ENCODE data around the gene DAAM1.

DAAM1 gene

DNA sequence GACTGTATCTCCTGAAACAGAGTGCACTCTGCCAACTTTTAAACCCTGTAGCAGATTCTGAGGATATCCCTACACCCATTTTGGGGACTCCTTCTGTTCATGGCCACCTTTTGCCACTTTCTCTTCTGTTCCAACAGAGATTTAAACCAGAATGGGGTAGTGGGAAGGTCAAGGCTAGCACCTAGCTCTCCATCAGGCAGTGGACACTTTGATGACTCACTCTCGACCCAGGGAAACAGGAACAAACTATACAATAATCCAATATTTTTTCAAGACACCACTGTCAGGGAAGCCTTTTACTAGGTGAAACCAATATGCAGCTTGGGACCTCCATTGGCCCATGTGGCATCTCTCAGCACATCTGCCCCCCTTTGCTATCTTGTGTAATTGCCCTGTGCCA, 103.6 kb downstream of the DAAM1 start:
- no peak for DNase-seq (ENCODE audit: low spot score)

DNA sequence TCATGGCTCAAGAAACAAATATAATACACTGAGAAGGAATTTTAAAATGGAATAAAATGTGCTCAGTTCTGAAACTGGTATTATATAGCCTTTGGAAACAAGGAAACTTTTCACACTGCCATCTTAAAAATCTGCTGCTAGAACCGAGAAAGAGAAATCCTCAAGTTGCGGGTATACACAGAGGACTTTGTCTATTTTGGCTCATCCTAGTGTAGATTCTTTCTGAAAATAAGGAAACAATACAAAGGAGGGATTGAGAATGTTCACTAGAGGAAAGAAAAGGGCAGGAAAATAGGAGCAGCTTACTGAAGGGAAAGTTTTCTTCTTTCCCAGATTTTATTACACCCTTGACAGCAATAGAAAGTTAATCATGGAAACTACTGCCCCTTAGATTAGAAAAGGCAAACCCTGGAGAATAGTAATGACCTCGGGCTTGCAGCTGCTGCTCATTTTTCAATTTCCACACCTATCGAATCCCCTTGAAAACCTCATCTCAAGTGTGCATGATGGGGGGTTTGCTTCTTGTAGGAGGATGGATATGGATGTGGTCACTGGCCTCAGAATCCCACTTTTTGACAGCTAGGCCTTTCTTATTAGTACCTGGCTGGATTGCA, 104.6 kb downstream of the DAAM1 start:
- no peak for DNase-seq (ENCODE audit: low spot score)

DNA sequence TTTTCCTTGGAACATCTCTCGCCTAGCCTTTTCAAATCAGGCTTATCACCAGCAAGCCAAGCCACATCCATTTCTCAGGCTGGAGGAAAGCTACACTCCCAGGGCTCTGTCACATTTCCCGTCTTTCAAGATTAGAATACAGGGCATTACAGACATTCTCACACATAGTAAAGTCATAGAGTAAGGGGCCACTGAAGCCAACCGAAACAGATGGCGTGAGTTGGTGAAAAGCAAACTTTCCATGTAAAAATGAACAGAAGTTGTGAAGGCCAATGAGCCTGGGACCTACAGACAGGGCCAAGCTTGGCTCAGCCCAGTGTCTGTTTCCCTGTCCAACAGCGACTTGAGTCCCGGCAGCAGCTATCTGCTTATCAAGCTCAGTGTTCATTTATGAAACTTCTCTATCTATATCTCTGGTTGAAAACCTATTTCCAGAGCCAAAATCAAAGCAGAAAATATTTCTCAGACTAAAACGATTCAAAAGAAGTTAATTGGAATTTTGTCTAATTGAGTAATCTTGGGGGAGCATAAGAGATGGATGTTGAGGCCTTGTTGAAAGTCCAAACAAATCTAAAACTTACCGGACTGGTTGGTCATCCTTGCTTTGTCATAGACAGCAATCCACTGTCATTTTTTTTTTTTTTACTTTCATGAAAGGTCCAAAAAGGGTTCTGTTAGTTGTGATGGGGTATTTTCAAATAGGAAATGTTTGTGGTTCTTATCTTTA, 105.6 kb downstream of the DAAM1 start:
- no peak for DNase-seq (ENCODE audit: low spot score)

DNA sequence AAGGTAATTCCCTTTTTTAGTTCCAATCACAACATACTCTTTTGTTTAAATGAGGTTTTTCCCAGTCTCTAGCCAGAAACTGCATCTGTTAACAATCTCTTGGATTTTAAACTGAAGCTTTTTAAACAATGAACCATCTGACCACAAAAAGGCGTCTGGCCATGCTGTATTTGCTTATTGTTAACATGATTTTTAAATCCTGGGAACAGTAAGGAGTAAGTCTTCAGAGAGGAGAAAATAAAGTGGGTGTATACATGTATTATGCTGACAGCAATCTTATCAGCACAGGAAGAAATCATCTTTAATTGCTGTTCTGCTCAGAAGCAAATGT, 106.2 kb downstream of the DAAM1 start:
- no peak for DNase-seq (ENCODE audit: low spot score)

DNA sequence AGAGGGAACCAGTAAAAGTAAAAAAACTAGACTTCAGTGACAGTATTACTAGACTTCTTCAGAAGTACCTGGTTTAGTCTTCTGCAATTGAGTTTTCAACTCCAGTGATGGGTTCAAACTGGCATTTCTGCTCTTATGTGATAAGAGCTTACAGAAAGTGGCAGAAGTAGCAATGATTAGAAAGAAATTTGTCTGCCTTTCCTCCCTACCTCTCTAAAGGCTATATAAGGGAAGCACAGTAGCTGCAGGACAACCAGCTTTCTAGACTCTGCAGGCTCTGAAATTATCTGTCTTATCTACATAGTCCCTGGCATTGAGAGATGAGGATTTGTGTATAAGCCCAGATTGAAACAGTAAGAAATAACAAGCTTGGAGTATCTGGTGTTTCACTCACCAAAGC, 107.5 kb downstream of the DAAM1 start:
- no peak for DNase-seq (ENCODE audit: low spot score)

DNA sequence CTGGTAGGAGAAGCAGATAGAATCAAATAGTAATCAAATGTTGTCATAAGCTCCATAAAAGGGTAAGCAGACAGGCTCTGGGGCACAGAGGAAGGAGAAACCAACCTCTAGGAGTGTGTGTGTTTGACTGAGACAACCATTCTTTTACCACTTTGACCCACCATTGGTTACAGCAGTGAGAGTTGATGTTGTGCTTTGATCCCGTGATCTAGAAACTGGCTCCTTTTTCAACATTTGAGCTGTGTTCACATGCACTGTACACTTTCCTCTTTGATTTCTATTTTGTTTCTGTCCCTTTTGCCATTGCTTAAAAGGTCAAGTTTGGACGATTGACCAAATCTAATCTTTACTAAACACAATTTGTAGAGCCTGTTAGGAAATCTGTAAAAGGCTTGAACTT, 108.0 kb downstream of the DAAM1 start:
- DNase-seq (ENCODE audit: low spot score): no peak

DNA sequence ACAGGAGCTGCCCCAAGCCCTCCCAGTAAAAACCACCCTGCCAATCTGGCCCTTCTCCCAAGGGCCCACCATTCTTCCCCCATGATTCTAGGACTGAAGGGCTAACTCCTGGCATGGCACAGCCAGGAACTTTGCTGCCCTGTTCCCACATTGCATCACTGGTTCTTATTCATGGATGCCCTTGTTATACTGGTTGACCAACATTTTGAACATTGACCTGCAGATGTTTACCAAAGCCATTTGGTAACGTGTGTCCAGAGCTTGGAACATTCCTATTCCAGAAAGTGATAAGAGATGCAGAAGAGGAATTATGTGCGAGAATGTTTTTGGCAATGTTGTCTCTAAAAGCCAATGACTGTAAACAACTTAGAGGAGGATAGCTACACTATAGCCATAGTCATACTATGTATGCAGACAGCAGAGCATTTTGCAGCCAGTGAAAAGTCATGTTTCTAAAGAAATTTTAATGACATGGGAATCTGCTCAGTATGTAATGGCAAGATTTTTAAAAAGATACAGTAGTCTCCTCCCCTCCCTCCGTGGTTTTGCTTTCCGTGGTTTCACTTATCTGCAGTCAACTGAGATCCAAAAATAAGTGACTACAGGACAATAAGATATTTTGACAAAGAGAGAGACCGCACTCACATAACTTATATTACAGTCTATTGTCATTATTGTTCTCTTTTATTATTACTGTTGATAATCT, 108.8 kb downstream of the DAAM1 start:
- no peak for DNase-seq (ENCODE audit: low spot score)

DNA sequence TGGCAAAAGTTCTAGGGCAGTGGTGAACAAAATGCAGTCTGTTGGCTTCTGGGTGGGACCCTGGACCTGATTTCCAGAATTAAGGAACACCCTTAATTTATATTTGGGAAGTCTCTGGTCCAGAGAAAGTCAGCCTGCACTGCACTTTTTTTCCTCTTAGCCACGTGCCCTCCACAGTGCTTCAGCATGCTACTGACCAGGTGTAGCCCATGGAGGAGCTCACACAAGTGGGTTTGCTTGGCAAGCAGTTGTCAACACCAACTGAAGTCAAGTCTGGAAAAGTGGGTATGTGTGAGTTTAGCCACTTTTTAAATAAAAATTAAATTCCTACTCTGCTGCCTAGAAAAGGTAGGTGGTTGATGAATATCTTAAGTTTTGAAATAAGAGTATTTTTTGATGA, 111.3 kb downstream of the DAAM1 start:
- DNase-seq (ENCODE audit: low spot score): no peak

DNA sequence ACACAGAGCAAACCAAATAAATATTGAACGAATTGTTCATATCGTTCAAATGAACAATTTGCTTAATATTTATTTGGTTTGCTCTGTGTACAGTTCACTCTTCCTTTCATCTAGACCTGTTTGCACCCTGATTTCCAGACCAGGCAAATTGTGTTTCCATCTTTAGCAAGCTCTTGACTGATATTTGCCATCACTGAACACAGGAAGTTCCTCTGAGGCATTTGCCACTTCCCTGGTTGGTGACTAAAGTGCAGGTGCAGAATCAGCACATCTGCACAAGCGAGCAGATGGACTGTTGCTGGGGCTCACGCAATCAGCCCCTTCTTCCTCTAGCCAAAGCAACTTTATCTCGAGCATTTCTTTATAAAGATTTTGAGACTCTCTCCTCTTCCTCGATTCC, 112.9 kb downstream of the DAAM1 start:
- DNase-seq (ENCODE audit: low spot score): no peak

DNA sequence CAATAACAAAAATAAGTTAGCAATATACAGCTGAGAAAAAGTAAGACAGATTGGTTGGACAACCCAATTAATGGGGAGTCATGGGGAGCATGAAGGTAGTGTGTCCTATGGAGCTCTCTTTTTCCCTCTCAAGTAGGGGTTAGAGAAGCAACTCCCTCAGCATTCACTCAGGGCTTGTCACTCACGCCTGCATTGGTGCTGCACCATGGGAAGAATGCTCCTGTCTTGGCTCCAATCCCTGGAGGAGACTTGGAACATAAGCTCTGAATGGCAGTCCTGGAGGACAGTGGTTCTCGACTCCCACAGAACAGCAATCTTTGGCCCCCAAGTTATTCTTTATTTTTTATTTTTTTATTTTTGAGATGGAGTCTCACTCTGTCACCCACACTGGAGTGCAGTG, 113.8 kb downstream of the DAAM1 start:
- no peak for DNase-seq (ENCODE audit: low spot score)

DNA sequence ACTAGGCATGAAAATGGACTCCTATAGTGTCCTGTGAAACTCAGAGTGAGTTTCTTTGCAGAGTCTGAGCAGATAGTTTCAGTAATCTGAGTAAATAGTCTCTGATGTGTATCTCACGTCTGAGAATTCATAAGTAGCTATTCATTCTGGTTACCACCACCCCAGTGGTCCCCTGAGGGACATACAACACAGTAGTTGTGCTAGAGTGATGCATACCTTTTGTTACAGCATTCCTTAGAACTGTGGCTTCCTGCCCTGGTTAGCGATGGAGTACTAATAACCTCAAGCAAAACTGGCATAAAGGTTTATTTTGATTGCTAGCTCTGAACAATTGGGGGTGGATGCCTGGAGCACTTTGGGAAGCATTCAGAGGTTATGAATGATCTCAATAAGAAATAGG, 114.7 kb downstream of the DAAM1 start:
- DNase-seq (ENCODE audit: low spot score): no peak

DNA sequence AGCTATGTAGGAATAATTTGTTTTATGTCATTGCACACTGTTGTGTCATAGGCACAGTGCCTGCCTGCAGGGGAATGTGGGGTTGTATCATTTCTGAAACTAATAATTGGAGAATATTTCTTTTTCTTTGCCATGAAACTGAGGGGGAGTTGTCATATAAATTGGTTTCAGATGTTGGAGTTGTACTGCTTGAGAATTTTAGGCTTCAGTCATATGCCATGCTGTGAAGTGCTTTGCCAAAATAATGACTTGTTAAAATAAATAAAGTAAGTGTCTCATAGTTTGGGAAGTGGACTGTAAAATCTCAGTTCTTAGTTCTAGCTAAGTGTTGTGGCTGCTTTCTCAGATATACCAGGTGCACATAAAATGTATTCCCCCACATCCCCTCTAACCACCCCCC, 116.8 kb downstream of the DAAM1 start:
- no peak for DNase-seq (ENCODE audit: low spot score)

DNA sequence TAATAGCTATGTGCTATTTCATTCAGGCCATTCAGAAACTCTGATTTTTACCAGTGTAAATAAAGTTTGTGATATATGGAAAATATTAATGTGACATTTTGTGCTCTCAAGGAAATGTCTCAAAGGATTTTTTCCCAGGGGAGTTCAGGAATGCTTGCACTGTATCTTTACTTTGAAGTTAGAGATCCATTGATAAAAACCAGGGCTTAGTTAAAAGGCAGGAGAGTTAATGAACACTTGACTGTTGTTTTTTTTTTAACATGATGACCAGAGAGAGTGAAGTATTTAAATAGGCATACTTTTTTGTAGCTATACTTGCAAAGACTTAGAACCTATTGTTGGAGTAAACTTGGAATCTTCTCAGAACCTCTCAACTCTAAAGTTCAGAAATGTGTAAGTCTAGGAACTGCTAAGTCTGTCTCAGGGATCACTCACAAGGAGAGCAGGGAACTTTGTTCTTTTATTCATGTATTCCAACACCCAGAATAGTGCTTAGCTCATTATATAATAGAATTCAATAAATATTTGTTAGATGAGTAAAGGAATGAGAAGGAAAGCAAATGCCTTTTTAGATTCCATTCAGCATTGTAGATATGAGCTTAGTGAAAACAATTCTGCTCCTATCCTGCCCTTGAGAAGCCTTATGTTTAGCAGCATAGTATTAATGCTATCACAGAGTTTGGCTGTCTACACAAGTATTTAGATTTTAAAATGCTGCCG, 117.5 kb downstream of the DAAM1 start:
- no peak for DNase-seq (ENCODE audit: low spot score)

DNA sequence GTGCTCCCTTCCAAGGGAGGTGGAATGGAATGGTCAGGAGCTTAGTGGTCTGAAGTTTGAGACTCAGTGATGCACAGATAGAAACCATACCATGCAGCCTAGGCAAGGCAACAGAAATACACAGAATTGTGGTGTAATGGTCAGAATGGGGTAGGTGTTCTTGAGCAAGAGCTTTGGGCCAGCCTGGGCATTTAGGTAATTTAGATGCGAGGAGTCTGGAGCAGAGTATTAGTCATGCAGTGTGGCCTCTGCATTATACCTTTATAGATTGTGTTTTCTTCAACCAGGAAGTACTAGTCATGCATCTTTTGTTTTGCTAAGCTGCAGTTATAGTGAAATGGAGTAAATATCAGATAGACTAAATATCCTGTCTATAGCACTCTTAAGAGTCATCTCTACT, 118.3 kb downstream of the DAAM1 start:
- no peak for DNase-seq (ENCODE audit: low spot score)

DNA sequence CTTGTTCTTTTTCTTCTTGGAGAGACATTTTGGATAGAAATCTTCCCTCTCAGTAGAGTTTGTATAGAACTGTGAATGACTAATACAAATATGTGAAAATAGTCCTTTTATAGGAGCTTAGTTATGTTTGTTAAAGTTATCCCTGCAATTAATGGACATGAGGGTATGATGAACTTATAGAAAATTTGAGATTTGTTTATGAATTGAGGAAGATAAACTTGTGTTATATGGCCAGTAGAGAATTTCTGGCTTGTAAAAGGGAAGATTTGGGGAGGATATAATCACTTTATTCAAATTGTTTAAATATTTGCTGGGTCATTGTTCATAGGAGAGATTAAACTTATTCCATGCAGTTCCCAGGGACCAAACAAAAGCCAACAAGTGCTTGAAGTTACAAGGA, 119.6 kb downstream of the DAAM1 start:
- no peak for DNase-seq (ENCODE audit: low spot score)

DNA sequence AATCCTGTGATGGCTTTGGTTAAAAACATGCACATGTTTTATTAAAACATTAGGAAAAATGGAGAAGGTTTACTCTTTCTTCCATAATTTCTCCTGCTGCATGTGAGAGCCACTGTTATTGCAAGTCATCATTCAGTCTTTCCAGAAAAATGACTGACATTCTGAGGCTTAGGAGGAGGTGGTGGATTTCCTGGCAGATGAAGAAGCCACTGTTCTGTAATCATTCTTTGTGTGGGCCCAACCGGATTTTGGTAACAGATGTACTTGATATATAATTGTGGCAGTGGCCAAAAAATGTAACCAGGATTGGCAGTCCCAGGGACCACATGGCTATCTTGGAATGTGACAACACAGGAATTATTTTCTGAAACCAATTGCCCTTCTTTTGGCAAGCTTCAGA, 120.2 kb downstream of the DAAM1 start:
- DNase-seq (ENCODE audit: low spot score): no peak

DNA sequence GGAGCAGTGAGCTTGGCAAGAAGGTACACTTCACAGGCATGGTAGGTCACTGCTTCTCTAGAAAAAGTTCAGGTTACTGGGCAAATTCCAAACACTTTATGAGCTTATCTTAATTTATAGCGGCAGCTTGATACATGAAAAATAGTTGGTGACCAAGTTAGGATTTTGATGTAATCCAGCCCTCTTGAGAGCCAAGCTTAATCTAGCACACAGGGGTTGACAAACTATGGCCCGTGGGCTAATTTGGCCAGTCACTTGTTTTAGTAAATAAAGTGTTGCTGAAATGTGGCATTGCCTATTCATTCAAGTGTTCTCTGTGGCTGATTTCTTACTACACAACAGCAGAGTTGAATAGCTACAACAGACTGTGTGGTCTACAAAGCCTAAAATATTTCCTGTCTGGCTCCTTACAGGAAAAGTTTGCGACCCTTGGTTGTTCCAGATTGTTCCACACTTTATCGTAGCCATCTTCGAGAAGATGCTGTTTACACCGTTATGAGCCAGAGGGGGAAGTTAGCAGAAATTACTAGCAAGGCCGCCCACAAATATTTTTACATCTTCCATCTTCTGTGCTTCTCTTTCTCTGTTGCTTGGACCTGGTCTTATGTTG, 120.9 kb downstream of the DAAM1 start:
- DNase-seq (ENCODE audit: low spot score): no peak

DNA sequence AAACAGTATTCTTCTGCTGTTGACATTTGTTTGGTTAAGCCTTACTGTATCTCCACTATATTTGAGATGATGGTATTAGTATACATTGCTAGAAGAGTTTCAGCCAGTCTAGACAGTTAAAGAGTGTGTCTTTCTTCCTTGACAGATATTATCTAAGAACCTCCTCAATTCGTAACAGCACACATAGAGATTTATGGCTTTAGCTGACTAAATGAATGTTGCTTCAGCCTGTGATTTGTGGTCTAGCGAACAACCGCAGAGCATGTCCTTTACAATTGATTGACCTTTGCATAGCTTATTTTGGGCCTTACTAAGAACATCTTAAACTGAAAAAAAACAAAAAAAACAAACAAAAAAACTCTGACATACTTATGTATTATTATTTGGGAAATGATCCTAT, 122.2 kb downstream of the DAAM1 start:
- DNase-seq (ENCODE audit: low spot score): no peak

DNA sequence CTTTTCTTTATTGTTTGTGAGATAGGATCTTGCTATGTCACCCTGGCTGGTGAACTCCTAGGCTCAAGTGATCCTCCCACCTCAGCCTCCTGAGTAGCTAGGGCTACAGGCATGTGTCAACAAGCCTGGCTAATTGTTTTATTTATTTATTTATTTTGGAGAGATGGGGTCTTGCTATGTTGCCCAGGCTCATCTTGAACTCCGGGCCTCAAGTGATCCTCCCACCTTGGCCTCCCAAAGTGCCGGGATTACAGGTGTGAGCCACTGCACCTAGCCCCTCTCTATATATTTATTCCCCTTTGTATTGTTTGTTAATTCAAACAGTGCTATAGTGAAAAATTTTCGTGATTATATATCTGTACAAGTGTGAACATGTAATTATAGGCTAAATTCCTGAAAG, 123.3 kb downstream of the DAAM1 start:
- no peak for DNase-seq (ENCODE audit: low spot score)

DNA sequence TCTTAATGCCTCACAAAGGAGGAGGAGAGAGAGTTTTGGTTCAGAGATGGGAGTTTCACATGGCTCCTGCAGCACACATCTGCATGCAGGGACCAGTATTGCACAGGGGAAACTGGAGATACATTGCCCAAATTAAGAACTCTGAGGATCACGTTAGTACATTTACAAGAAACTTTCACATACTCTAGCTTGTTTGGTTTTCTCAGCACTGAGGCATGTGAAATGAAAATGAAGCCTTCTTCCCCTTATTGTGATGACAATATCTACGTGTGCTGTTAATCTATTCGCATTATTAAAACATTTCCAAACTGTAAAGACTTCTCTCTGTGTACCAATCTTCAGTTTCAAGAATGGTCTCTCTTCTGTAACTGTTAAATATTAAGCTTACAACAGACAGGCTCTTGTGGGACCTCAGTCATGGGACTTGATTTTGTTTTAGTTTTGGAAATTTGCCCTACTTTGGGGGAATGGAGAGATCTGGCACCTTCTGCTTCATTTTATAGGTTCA, 124.7 kb downstream of the DAAM1 start:
- no peak for DNase-seq (ENCODE audit: low spot score)

DNA sequence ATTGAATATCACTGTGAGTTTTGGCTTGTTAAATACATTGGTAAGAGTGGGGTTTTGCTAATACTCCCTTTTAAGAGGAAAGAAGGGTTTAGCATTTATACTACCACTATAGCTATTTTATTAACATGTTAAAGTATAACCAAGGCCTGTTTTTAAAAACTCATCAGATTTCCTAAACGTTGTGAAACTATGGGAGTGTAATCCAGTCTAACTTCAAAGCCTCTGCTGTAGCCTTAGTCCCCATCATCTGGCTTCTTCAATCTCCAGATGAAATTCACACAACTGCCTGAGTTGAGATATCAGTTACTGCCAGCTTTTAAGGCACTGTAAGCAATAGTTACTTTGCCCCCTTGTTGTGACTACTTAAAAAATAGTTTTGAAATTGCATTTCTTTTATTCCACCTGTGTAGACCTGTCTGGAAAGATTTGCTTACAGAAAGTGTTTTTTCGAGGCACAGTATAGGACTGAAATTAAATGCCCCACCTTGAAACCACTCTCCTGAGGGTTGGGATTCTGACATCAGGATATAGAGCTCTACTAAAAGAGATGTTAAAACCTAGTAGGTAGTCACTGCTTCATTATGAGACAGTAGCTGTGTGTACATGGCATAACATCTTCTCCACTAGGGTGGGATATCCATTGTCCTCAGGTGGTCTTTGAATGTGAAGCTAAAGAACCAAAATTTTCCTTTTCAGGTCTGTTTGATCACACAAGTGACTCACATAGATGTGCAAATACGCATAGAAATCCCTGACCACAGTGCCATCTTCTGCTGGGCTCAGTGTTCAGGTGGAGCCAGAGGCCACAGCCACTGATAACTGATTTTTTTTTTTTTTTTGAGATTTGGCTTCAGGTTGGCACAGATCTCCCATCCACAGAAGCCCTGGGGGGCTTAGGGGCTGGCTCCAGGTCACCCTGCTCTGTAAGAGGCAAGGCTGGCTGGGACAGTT, 125.5 kb downstream of the DAAM1 start:
- DNase-seq (ENCODE audit: low spot score): no peak
